SK-N-SH (cell line): ENCODE data around the gene ANKS1B.

Experiments
- NFIC ChIP-seq: IDR thresholded peaks from 2 replicates; pipeline ENCODE4 v1.4.0; 2012; ENCODE audit warnings: borderline replicate concordance
- NRF1 ChIP-seq: IDR thresholded peaks from 2 replicates; pipeline ENCODE4 v1.6.1; 2012; ENCODE audit warnings: low read depth, mild to moderate bottlenecking, low read length
- TF ChIP-seq, protein P1 (sequence below): fragments of 200-600 bp; sonication (generic); IDR thresholded peaks from 2 replicates; pipeline ENCODE4 v1.6.1; 2017; ENCODE audit warnings: antibody characterized with exemption, mild to moderate bottlenecking, moderate library complexity

GRCh38 chr12:99339663-99340062, 645.1 kb downstream of the ANKS1B start:
- TF ChIP-seq, protein P1, sequence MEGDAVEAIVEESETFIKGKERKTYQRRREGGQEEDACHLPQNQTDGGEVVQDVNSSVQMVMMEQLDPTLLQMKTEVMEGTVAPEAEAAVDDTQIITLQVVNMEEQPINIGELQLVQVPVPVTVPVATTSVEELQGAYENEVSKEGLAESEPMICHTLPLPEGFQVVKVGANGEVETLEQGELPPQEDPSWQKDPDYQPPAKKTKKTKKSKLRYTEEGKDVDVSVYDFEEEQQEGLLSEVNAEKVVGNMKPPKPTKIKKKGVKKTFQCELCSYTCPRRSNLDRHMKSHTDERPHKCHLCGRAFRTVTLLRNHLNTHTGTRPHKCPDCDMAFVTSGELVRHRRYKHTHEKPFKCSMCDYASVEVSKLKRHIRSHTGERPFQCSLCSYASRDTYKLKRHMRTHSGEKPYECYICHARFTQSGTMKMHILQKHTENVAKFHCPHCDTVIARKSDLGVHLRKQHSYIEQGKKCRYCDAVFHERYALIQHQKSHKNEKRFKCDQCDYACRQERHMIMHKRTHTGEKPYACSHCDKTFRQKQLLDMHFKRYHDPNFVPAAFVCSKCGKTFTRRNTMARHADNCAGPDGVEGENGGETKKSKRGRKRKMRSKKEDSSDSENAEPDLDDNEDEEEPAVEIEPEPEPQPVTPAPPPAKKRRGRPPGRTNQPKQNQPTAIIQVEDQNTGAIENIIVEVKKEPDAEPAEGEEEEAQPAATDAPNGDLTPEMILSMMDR, result no peak
- no peak for TF ChIP-seq NRF1
- no peak for TF ChIP-seq NFIC
